ENCODE measurements around the gene NEB.

- TF ChIP-seq POLR2A (IDR thresholded peaks at IDR 0.05) (no peak), CTCF (IDR thresholded peaks at IDR 0.05) (no peak), EP300 (IDR thresholded peaks at IDR 0.05) (no peak)
These were observed 95.3 kb downstream of the NEB start for GRCh38 chr2:151638990-151639389.
